ENCODE data around the gene TNRC6B.
"Not testable (repeated sequence)": the region's sequence is repeated elsewhere in the genome, so short reads cannot be mapped to it uniquely, and the experiment has no call there.

TNRC6B gene

GRCh38 chr22:40182231-40182835 lies 4.6 kb downstream of the TNRC6B start:
- DNase-seq: peak; percentile 53

GRCh38 chr22:40183029-40183581 lies 5.4 kb downstream of the TNRC6B start:
- peak; percentile 91 for DNase-seq

- not testable (repeated sequence) for DNase-seq
These were observed 5.9 kb downstream of the TNRC6B start for GRCh38 chr22:40183603-40184002.

DNA sequence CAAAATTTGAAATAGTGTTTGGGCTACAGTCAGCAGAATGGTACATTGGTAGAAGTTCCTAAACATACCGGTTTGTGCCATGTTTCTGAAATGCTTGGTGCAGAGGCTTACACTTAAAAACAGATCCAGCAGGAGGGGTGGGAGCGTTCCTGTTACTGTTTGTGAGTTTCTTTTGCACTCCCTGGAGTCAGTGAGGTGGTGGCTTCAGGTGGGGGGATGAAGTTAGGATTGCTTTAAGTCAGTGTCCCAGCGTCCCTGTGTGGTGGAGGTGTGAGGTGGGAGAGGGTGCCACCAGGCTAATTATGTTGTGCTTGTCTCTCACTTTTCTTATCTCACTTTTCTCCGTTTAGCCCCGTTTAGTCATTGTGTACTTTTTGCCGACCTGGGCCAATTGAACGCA lies 9.7 kb downstream of the TNRC6B start:
- DNase-seq: no peak

DNA sequence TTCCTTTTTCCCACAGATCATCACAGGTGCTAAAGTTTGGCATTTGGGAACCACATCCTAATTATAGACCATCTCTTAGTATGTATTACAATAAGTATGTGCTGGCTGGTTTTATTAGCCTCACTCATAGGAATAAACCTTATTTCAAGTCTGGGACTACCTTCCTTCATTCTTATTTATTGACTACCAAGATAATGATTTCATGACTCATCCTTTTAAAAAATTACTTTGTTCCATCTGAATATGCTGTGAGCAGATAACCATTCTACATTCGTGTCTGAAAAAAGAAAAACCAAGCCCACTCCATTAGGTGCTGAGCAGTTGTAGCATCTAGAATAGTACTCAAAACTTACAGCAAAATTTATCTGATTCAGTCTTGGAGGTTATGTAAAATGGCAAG lies 12.3 kb downstream of the TNRC6B start:
- DNase-seq: peak; percentile 49

DNA sequence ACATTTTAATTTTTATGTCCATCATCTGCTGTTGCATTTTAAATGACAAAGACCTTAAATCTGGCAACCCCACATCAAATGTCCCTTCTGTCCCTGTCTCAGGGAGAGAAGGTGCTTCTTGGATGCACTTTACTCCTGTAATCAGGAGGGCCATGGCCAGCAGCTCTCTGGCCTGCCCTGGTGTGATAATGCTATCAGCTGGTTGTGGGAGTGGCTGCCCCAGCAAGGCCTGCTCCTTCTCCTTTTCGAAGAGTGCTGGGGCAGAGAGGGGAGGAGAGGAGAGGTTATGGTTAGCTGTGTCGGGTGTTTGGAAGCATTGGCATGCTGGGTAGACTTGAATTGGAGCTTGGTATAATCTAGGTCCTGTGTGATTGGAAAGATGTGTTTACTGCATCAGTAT lies 12.8 kb downstream of the TNRC6B start:
- no peak for DNase-seq

- DNase-seq: no peak
These were observed 16.0 kb downstream of the TNRC6B start for GRCh38 chr22:40193429-40194421.

- no peak for DNase-seq
These were observed 16.9 kb downstream of the TNRC6B start for GRCh38 chr22:40194656-40195055.

DNA sequence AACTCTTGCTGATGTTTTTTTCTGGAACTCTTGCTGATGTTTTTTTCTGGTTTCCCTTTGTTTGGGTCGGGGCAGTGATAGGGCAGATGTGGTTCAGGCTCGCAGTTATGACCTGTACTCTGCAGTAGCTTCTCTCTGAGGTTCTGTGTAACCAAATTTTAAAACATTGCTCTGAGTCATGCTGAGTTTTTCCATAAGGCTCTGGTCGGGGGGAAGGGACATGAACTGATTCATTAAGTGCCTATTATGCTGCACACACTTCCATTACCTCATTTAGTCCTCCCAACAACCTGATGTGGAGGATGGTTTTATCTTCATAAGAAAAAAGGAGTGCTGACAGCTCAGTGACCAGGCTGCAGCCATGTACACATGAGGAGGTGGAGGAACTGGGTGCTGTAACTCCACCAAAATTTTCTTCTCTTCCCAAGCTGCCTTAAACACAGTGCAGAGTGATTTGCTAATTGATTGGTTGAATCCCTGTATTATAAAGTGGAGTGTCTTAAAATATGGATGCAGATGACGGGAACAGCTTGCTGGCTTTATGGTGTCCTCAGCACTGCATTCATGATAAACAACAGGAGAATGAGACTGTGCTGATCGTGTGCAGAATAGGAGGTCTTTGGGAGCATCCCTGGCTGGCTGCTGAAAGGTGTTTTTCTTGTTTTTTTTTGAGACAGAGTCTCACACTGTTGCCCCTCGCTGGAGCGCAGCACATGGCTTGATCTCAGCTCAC lies 19.1 kb downstream of the TNRC6B start:
- peak; percentile 93 for DNase-seq

DNA sequence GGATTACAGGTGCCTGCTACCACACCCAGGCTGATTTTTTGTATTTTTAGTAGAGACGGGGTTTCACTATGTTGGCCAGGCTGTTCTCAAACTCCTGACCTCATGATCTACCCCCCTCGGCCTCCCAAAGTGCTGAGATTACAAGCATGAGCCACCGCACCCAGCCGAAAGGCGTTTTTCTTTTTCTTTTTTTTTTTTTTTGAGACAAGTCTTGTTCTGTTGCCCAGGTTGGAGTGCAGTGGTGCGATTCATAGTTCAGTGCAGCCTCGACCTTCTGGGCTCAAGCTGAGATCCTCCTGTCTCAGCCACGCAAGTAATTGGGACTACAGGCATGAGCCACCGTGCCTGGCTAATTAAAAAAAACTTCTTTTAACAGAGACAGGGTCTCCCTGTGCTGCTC lies 19.7 kb downstream of the TNRC6B start:
- DNase-seq: not testable (repeated sequence)

DNA sequence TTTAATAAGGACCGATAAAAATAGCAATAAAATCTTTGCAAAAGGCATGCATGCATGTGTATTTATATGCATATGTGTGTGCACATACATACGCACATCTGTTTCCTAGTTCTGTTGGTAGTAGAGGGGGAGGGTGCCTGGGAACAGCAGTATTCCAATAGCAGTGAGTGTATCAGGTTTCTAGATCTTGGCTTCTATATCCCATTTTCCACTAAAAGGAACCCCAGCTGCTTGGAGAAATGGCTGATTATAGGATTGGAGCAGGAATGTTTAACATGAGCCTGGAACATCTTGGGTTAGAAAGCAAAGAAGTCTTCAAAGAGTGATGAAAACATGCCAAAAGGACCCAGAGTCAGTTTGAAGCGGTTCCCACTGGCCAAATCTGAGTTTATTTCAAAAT lies 21.0 kb downstream of the TNRC6B start:
- no peak for DNase-seq

- DNase-seq: no peak
These were observed 21.5 kb downstream of the TNRC6B start for GRCh38 chr22:40199223-40199622.

DNA sequence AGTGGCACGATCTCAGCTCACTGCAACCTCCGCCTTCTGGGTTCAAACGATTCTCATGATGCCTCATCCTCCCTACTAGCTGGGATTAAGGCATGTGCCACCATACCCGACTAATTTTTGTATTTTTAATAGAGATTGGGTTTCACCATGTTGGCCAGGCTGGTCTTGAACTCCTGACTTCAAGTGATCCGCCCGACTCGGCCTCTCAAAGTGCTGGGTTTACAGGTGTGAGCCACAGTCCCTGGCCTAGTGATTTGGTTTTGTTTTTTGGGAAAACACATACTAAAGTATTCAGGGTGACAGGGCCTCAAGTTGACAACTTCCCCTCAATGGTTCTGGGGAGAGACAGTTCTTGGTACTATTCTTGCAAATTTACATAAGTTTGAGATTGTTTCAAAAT lies 22.1 kb downstream of the TNRC6B start:
- DNase-seq: no peak

- DNase-seq: no peak
These were observed 23.2 kb downstream of the TNRC6B start for GRCh38 chr22:40200795-40201530.

DNA sequence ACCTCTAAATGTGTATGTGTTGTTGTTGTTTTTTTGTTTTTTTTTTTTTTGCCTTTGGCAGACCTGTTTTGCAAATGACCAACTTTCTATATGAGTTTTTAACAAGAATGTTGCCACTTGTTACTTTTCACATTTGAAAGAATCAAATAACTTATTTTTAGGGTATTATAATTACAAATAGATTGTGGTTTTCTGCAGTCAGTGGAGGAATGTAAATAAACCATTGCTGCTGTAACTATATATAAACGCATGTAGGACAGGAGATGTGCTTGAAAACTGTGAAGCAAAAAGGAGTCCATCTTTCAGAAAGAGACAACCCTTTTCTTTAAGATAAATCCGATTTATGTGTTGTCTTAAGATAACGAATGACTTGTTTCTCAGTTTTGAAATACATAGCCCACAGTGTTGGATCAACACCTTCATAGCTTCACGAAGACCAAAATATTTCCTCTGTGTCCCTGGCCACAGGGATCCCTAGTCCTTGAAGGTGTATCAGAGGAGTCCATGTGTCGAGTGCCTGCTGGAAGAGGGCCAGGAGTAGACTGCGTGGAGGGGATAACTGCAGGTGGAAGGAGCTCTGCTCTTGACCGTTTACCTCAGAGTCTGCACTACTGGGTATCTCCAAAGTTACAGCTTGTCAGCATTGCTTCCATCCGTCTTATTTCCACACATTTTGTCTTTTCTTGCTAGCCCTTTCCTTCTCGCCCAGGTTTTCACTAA lies 24.7 kb downstream of the TNRC6B start:
- no peak for DNase-seq

DNA sequence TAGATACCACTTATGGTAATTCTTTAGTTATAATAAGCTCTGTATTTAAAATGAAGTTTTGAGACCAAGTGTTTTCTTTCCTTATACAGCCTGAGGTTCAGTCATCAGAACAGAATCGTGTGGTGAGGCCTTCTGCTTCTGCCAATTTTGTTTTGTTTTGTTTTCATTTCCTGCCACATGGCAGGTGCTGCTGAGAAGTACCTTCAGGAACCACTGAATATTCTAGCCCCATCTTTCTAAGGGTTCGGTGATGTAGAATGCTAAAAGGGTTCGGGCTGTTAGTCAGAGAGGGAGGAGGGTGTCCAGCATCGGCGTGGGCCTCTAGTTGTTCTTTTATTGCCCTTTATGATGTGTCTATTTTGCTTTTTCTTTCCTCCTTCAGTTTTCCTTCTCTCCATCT lies 25.8 kb downstream of the TNRC6B start:
- peak; percentile 25 for DNase-seq

DNA sequence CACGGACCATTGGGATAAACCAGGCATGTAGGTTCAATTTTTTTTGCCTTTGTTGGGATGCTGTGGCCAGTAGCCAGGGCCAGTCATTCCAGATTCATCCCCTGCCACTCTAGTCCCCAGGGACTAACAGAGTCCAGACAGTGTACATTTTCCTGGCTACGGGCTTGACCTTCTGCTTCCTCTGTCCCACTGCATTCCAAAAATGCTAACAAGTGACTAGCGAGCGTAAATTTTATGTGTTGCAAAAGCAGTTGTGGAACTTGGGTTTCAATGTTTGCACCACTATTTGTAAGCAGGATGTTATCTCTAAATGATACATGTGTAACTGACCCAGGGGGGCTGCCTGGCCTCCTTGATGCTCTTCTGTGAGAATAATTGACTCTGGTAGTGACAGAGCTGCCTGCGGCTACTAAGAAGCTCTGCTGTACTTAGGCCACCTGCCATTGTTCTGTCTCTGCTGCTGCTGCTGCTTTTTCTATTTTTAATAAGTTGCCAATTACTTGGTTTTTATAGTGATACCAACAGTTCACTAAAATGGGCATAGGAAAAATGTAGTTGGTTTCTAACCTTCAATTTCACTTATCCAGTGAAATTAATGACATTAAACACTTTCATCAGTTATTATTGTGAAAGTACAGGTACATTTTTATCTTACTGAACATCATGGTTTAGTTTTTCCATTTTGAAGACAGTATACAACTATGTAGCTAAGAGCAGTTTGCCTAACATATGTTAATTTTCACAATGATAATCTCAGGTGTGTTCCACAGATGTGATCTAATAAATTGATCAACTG lies 26.8 kb downstream of the TNRC6B start:
- DNase-seq: peak; percentile 89

DNA sequence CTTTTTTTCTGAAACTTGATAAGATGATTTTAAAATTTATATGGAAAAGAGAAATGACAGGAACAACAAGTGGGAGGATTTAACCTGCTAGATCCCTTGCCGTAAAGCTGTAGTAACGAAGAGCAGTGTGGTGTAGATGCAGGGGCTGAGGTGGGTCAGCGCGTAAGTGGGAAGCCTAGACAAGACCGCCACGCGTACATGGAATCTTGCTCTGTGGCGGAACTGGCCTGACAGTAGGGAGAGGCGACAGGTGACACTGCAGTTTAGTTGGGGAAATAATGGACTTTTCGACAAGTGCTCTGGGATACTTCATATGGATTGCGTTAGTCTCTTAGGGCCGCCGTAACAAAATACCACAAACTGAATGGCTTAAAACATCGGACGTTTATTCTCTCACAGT lies 28.8 kb downstream of the TNRC6B start:
- no peak for DNase-seq

DNA sequence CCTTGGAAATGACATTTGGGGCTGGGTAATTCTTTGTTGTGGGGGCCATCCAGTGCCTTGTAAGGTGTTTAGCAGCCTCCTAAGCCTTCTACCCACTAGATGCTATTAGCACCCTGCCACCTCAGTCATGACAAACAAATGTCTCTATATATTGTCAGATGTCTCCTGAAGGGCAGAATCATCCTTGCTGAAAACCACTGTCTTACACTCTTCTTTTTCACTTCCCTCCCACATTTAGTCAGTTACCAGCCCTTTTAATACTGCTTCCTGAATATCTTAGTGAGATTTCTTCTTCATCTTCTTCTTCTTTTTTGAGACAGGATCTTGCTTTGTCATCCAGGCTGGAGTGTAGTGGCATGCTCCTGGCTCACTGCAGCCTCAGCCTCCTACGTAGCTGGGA lies 33.1 kb downstream of the TNRC6B start:
- no peak for DNase-seq

DNA sequence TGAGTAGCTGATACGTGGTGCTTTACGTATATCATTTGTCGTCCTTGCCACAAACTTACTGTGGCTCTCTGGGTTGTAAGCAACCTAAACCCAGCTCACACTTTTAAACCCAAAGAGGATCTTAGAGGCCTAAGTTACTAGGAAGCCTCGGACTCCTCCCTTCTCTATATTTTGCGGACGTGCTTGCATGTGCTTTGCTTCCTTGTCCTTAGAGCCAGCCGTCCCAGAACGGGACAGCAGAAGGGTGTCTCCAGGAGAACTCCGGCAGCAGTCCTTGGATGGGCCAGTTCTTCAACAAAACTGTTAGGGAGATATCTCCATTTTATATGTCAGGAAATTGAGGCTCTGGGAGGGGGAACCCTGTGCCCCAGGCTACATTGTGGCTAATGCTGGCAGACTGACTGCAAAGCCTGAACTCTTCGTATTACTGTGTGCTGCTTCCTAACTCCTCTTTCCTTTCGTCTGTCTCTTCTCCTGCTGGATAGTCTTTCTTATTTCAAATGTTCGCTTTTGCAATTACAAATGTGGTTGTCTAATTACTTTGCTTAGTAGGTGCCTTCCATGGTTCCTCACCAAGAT lies 33.8 kb downstream of the TNRC6B start:
- no peak for DNase-seq

- DNase-seq: no peak
These were observed 34.4 kb downstream of the TNRC6B start for GRCh38 chr22:40212121-40212520.

All from EL (cell line).